Adrenal gland (tissue), 5 donors: ENCODE data around the gene UBE2L3.
"Not testable (repeated sequence)": the region's sequence is repeated elsewhere in the genome, so short reads cannot be mapped to it uniquely, and the experiment has no call there.

ENCODE experiments used
- CTCF ChIP-seq, 6 experiments: fragments of 450-650 bp in 4 of 6; fragments of 200-600 bp in 2 of 6; sonication (generic) in 1 of 6; IDR thresholded peaks; 1 replicate in 5 of 6; 2 replicates in 1 of 6; pipeline versions ENCODE4 v1.5.1 to v1.8.0; 2016 to 2021; ENCODE audit warnings: antibody characterized with exemption in 6 of 6, mild to moderate bottlenecking in 2 of 6, moderate library complexity in 1 of 6
- POLR2A ChIP-seq, 2 donors: fragments of 450-650 bp; IDR thresholded peaks; one replicate each; pipeline ENCODE4 v1.6.1; 2017; ENCODE audit warnings: antibody characterized with exemption in 2 of 2, mild to moderate bottlenecking in 2 of 2, moderate library complexity in 1 of 2
- donor health status: DM: no; HTN: no; CAD: no.

DNA sequence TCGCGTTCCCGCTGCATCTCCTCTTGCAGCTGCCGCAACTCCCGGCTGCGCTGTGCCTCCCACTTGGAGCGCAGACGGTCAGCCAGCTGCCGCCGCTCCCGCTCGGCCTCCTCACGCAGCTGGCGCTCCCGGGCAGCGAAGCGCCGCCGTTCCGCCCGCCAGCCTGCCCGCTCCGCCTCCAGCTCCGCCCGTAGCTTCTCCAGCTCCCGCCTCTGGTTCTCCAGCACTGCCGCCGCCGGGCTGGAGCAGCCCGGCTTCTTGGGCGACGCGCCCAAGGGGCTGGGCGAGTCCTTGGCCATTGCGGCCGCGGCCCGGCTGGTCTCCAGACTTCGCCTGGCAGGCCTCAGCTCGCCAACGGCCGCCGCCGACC is 16.9 kb upstream of the UBE2L3 start:
- TF ChIP-seq CTCF, POLR2A (IDR thresholded peaks at IDR 0.05): not testable (repeated sequence)
